Measurements from ENCODE around the gene ZSCAN12. TPM values are rescaled to one million over a fixed set of nuclear protein-coding genes. Genes with fewer than 3 reads are reported as not detected.
"Not testable (repeated sequence)": the region's sequence is repeated elsewhere in the genome, so short reads cannot be mapped to it uniquely, and the experiment has no call there.

Gene ZSCAN12
- total RNA-seq, 1 experiment from 2014 or later, result 7.8 TPM

DNA sequence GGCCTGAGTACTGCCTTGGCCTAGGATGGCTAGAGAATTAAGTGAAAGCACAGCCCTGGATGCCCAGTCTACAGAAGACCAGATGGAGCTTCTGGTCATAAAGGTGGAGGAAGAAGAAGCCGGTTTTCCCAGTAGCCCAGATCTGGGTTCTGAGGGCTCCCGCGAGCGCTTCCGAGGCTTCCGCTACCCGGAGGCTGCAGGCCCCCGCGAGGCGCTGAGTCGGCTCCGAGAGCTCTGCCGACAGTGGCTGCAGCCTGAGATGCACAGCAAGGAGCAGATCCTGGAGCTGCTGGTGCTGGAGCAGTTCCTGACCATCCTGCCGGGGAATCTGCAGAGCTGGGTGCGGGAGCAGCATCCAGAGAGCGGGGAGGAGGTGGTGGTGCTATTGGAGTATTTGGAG is 40.0 kb downstream of the ZSCAN12 start:
- ChIA-PET CTCF (interaction anchor here (2.6 kb wide), 1 partner anchor 24 kb away, joined by 8 read pairs; no protein-coding TSS in a partner anchor), POLR2A (interaction anchor here (0.8 kb wide), 1 partner anchor 295 kb away, joined by 4 read pairs; no protein-coding TSS in a partner anchor)
- not testable (repeated sequence) for H3K36me3 Mint-ChIP-seq; DNase-seq (ENCODE audit: low spot score); H3K4me3 Mint-ChIP-seq; H3K27ac Mint-ChIP-seq; H3K27me3 Mint-ChIP-seq (ENCODE audit: low read depth); H3K9me3 Mint-ChIP-seq; ATAC-seq
- H3K4me1 Mint-ChIP-seq, result peaks cover 19% of the 10 kb centered on the region

DNA sequence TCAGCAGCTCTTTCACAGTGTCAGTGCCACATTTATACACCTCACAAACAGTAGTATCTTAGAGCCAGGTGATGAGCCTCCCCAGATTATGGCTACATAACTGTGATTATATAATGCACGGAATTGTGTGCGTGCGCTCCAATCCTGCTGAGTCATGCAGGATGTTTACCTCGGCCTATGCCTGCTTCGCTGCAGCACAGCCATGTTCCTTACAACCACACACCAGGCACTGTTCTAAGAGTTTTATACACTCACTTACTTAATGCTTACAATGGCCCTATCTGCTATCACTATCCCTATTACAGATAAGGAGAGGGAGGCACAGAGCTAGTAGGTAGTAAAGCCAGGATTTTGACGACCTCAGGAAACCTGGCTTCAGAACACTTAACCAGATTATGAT is 42.5 kb downstream of the ZSCAN12 start:
- no peak for TF ChIP-seq SP1 (CRISPR knock-in tag; conservative IDR thresholded peaks at IDR 0.05)
- no peak for TF ChIP-seq PRRX2 (CRISPR knock-in tag; IDR thresholded peaks at IDR 0.05)
- TF ChIP-seq, protein P1, sequence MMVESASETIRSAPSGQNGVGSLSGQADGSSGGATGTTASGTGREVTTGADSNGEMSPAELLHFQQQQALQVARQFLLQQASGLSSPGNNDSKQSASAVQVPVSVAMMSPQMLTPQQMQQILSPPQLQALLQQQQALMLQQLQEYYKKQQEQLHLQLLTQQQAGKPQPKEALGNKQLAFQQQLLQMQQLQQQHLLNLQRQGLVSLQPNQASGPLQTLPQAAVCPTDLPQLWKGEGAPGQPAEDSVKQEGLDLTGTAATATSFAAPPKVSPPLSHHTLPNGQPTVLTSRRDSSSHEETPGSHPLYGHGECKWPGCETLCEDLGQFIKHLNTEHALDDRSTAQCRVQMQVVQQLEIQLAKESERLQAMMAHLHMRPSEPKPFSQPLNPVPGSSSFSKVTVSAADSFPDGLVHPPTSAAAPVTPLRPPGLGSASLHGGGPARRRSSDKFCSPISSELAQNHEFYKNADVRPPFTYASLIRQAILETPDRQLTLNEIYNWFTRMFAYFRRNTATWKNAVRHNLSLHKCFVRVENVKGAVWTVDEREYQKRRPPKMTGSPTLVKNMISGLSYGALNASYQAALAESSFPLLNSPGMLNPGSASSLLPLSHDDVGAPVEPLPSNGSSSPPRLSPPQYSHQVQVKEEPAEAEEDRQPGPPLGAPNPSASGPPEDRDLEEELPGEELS (CRISPR knock-in tag; IDR thresholded peaks at IDR 0.05), result no peak
- no peak for TF ChIP-seq KAT7 (CRISPR knock-in tag; IDR thresholded peaks at IDR 0.05; ENCODE audit: borderline replicate concordance)
- TF ChIP-seq JAZF1 (CRISPR knock-in tag; IDR thresholded peaks at IDR 0.05), result no peak
- TF ChIP-seq, protein P2, sequence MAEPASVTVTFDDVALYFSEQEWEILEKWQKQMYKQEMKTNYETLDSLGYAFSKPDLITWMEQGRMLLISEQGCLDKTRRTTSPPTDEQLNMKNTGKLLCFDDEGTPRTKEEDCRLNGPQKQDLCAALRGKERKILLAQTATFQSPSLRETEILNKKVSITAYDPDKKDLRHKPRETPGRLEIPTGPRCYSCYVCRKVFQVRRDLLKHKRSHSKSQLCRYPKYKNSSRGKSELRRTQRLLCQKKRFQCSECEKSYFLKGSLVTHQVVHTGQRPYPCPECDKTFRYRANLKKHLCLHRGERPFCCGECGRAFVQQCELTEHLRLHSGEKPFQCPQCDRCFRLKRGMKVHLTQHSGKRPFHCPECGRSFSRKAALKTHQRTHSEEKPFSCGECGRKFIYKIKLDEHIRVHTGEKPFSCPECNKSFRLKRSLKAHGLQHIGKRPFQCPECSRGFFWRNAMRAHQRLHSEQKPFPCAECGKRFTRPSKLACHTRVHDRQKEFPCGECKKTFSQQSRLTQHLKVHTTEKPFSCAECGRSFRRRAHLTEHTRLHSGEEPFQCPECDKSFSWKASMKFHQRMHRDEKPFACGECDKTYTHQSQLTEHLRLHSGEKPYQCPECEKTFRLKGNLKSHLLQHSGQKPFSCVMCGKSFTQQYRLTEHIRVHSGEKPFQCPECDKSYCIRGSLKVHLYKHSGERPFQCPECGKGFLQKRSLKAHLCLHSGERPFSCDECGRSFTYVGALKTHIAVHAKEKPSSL (CRISPR knock-in tag; conservative IDR thresholded peaks at IDR 0.05), result no peak
- TF ChIP-seq, protein P3, sequence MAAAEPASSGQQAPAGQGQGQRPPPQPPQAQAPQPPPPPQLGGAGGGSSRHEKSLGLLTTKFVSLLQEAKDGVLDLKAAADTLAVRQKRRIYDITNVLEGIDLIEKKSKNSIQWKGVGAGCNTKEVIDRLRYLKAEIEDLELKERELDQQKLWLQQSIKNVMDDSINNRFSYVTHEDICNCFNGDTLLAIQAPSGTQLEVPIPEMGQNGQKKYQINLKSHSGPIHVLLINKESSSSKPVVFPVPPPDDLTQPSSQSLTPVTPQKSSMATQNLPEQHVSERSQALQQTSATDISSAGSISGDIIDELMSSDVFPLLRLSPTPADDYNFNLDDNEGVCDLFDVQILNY (CRISPR knock-in tag; IDR thresholded peaks at IDR 0.05), result no peak
- TF ChIP-seq ETV6 (CRISPR knock-in tag; IDR thresholded peaks at IDR 0.05), result no peak
- TF ChIP-seq IRF2 (CRISPR knock-in tag; IDR thresholded peaks at IDR 0.05; ENCODE audit: borderline replicate concordance, low read depth), result no peak
- TF ChIP-seq, protein P4, sequence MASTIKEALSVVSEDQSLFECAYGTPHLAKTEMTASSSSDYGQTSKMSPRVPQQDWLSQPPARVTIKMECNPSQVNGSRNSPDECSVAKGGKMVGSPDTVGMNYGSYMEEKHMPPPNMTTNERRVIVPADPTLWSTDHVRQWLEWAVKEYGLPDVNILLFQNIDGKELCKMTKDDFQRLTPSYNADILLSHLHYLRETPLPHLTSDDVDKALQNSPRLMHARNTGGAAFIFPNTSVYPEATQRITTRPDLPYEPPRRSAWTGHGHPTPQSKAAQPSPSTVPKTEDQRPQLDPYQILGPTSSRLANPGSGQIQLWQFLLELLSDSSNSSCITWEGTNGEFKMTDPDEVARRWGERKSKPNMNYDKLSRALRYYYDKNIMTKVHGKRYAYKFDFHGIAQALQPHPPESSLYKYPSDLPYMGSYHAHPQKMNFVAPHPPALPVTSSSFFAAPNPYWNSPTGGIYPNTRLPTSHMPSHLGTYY (CRISPR knock-in tag; IDR thresholded peaks at IDR 0.05), result no peak
- POLR2A ChIA-PET, result interaction anchor here (1.8 to 2.9 kb wide), 2 partner anchors 21 to 26 kb away, joined by 10 to 35 read pairs; partner anchors contain the start of gene ZSCAN31

DNA sequence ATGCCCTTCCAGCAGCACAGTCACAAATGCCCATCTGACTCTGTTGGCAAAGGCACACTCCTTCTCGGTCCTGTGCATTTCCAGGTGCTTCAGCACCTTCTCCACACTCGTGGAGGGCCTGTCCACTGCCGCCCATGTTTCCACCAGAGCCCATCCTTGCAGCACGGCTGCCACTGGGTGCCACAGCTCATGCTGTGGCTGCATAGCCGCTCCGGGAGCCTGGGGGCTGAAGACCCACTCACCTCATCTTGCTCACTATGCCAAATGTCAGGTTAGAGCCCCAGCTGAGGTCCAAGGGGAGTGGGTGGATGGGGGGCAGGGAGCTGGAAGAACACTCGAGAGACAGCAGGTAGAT is 42.9 kb downstream of the ZSCAN12 start:
- DNase-seq (ENCODE audit: low spot score) (no peak), ATAC-seq (peak; percentile 10; the same call in 1 of the 2 replicates)
- peaks cover 20% of the 10 kb centered on the region for H3K4me1 Mint-ChIP-seq
- no peak overlapping the region; the same call in 1 of the 2 replicates for H3K27ac Mint-ChIP-seq
- TF ChIP-seq, protein P3 (CRISPR knock-in tag; IDR thresholded peaks at IDR 0.05), result no peak
- 0 out of 2 replicates have a peak, but pooled peaks have one; percentile 14 for TF ChIP-seq ZNF232 (CRISPR knock-in tag; IDR thresholded peaks at IDR 0.05)
- H3K9me3 Mint-ChIP-seq, result peaks cover 8% of the 10 kb centered on the region; the same call in 1 of the 2 replicates
- CTCF ChIA-PET, result interaction anchor here (0.6 to 2.8 kb wide), 47 partner anchors 10 to 460 kb away, joined by 3 to 47 read pairs (median 4); partner anchors contain the start of genes PGBD1, ZKSCAN4, ZKSCAN8 and ZSCAN16
- H3K27me3 Mint-ChIP-seq (ENCODE audit: low read depth), result no peaks in the 10 kb centered on the region; the same call in 1 of the 2 replicates
- peaks cover 14% of the 10 kb centered on the region for H3K36me3 Mint-ChIP-seq
- POLR2A ChIA-PET, result interaction anchor here (0.7 to 2.9 kb wide), 6 partner anchors 16 to 90 kb away, joined by 3 to 35 read pairs (median 5); partner anchors contain the start of genes PGBD1, ZSCAN26 and ZSCAN31
- H3K4me3 Mint-ChIP-seq, result no peak overlapping the region; the same call in 1 of the 2 replicates

More for the DNA sequence above, 42.5 kb downstream of the ZSCAN12 start:
- Mint-ChIP-seq H3K4me3 (no peak overlapping the region), H3K4me1 (peaks cover 19% of the 10 kb centered on the region), H3K9me3 (peaks cover 8% of the 10 kb centered on the region; the same call in 1 of the 2 replicates), H3K36me3 (peaks cover 14% of the 10 kb centered on the region), H3K27me3 (ENCODE audit: low read depth) (no peaks in the 10 kb centered on the region; the same call in 1 of the 2 replicates), H3K27ac (no peak overlapping the region; the same call in 1 of the 2 replicates)
- CTCF ChIA-PET, result interaction anchor here (0.8 to 2.8 kb wide), 9 partner anchors 22 to 215 kb away, joined by 4 to 47 read pairs (median 18); partner anchors contain the start of genes PGBD1, ZKSCAN4, ZKSCAN8 and ZSCAN31
- no peak for DNase-seq (ENCODE audit: low spot score)
- no peak for ATAC-seq
